Mesenteric fat pad (tissue), 1 donor: ENCODE measurements around the gene IKZF2. TPM values are rescaled to one million over a fixed set of nuclear protein-coding genes. Genes with fewer than 3 reads are reported as not detected.
A peak's percentile ranks its signal among the peaks of the same experiment; 100 is the strongest.

Experiments used
- DNase-seq: peaks from one replicate; pipeline ENCODE4 v3.0.0-alpha.2; 2020; ENCODE audit warnings: low spot score
- long read RNA-seq: library from polyadenylated mRNA; unstranded; transcript quantifications from one replicate; pipeline ENCODE4 v2.0.0, GENCODE V29; 2020
- total RNA-seq: library from RNA; stranded (reverse); fragmentation: NEBNext Ultra II Directional; extraction: Animal tissue kit (Norgen Biotek cat#: 25700); gene quantifications from one replicate; pipeline ENCODE4 v1.2.1, GENCODE V29; 2021
- donor health status: DM: yes; HTN: yes; CAD: no.

IKZF2 gene
- total RNA-seq = 7.6 TPM
- long read RNA-seq = 0 reads

GRCh38 chr2:213151437-213152064 is at the start of gene IKZF2:
TSS of gene IKZF2 (minus strand) at chr2:213151612. CDS start at chr2:213148629, 2,983 bp downstream.
- peak; percentile 93 for DNase-seq

GRCh38 chr2:213199871-213200270 is 48.5 kb upstream of the IKZF2 start:
- no peak for DNase-seq

- DNase-seq = no peak
Observed at GRCh38 chr2:213189001-213189899, 37.8 kb upstream of the IKZF2 start.

GRCh38 chr2:213188533-213188867 is 37.1 kb upstream of the IKZF2 start:
- DNase-seq = no peak

GRCh38 chr2:213187833-213188532 is 36.6 kb upstream of the IKZF2 start:
- DNase-seq = no peak

GRCh38 chr2:213187386-213187785 is 36.0 kb upstream of the IKZF2 start:
- DNase-seq = no peak

GRCh38 chr2:213185147-213185822 is 33.9 kb upstream of the IKZF2 start:
- no peak for DNase-seq

- DNase-seq = no peak
Observed at GRCh38 chr2:213181712-213182111, 30.3 kb upstream of the IKZF2 start.

GRCh38 chr2:213177679-213178078 is 26.3 kb upstream of the IKZF2 start:
- no peak for DNase-seq

GRCh38 chr2:213175673-213176247 is 24.3 kb upstream of the IKZF2 start:
- DNase-seq = no peak

GRCh38 chr2:213172641-213173040 is 21.2 kb upstream of the IKZF2 start:
- DNase-seq = no peak

- DNase-seq = no peak
Observed at GRCh38 chr2:213171147-213171546, 19.7 kb upstream of the IKZF2 start.

GRCh38 chr2:213167271-213167930 is 16.0 kb upstream of the IKZF2 start:
- DNase-seq = no peak

- DNase-seq = no peak
Observed at GRCh38 chr2:213166109-213166508, 14.7 kb upstream of the IKZF2 start.

- no peak for DNase-seq
Observed at GRCh38 chr2:213164263-213164662, 12.9 kb upstream of the IKZF2 start.

- no peak for DNase-seq
Observed at GRCh38 chr2:213162516-213163118, 11.2 kb upstream of the IKZF2 start.

GRCh38 chr2:213161759-213162515 is 10.5 kb upstream of the IKZF2 start:
- DNase-seq = no peak

GRCh38 chr2:213159768-213160167 is 8.4 kb upstream of the IKZF2 start:
- DNase-seq = no peak

GRCh38 chr2:213157242-213157641 is 5.8 kb upstream of the IKZF2 start:
- DNase-seq = no peak
